ENCODE results near the gene MET.

- TF ChIP-seq, protein P1, sequence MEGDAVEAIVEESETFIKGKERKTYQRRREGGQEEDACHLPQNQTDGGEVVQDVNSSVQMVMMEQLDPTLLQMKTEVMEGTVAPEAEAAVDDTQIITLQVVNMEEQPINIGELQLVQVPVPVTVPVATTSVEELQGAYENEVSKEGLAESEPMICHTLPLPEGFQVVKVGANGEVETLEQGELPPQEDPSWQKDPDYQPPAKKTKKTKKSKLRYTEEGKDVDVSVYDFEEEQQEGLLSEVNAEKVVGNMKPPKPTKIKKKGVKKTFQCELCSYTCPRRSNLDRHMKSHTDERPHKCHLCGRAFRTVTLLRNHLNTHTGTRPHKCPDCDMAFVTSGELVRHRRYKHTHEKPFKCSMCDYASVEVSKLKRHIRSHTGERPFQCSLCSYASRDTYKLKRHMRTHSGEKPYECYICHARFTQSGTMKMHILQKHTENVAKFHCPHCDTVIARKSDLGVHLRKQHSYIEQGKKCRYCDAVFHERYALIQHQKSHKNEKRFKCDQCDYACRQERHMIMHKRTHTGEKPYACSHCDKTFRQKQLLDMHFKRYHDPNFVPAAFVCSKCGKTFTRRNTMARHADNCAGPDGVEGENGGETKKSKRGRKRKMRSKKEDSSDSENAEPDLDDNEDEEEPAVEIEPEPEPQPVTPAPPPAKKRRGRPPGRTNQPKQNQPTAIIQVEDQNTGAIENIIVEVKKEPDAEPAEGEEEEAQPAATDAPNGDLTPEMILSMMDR (tag by site-specific recombination; IDR thresholded peaks at IDR 0.05): peak; percentile 35; the same call in 1 of the 2 replicates
- TF ChIP-seq ZBTB48 (tag by site-specific recombination; IDR thresholded peaks at IDR 0.05): no peak
These were observed 114.9 kb downstream of the MET start for GRCh38 chr7:116786791-116787443.

All from HEK293 (cell line).